ENCODE data around the gene CCDC141.

CCDC141 gene

DNA sequence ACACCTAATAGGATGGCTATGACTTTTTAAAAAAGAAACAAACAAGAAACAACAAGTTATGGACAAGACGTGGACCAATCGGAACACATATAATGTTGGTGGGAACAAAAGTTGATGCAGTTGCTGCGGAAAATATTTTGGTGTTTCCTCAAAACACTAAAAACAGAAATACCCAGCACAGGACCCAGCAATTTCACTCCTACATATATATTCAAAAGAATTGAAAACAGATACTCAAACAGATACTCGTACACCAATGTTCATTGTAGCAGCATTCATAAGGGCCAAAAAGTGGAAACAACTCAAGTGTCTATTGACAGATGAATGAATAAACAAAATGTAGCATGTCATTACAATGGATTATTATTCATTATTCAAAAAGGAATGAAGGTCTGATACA, 12.1 kb downstream of the CCDC141 start:
- no peak overlapping the region for H3K4me3 ChIP-seq (ENCODE audit: low read length)
- no peak overlapping the region for H3K9ac ChIP-seq (ENCODE audit: low read length)
- H3K36me3 ChIP-seq (replicated peaks; ENCODE audit: insufficient read depth, low read length): no peaks in the 10 kb centered on the region

DNA sequence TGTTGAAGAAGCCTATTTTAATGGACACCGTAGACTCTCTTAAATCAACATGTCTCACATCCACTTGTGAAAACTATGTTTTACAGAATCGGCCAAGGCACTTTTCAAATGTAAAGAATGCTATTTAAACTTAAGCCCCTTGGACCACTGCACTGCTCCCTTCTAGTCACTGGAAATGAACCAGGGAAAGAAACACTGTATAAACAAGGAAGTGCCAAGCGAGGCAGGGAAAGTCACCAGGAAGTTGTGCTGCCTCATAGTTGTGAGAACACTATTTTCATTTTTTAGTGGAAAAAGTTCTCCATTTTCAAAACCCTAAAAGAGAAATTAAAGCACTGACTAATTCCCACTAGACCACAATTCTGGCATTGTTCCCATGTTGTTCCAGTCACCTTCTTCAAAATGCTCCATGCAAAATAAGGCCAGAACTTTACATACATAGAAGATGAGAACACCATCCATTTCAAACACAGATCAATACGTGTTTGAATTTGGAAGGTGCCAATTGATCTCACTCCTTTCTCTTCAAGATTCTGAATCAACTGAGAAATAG, 13.5 kb downstream of the CCDC141 start:
- Histone ChIP-seq H3K9me2 (replicated peaks; ENCODE audit: insufficient read depth, low read length) (no peaks in the 10 kb centered on the region), H3F3A (ENCODE audit: insufficient read depth, low read length) (peaks cover 14% of the 10 kb centered on the region), H3K4me1 (ENCODE audit: low read length) (peaks cover 10% of the 10 kb centered on the region), H2AFZ (ENCODE audit: low read length) (no peak overlapping the region), H3K4me2 (ENCODE audit: low read depth, low read length) (no peak overlapping the region), H4K20me1 (ENCODE audit: insufficient read depth, low read length) (no peaks in the 10 kb centered on the region), H3K9me3 (replicated peaks; ENCODE audit: insufficient read depth, low read length) (no peaks in the 10 kb centered on the region), H3K79me2 (ENCODE audit: low read length) (no peaks in the 10 kb centered on the region), H3K4me3 (ENCODE audit: low read length) (no peak overlapping the region), H3K27me3 (replicated peaks; ENCODE audit: insufficient read depth, low read length) (no peaks in the 10 kb centered on the region), H3K27ac (ENCODE audit: low read length) (no peak overlapping the region), H3K9ac (ENCODE audit: low read length) (no peak overlapping the region), H3K36me3 (replicated peaks; ENCODE audit: insufficient read depth, low read length) (no peaks in the 10 kb centered on the region)
- DNase-seq: no peak
- TF ChIP-seq EZH2phosphoT487 (IDR thresholded peaks at IDR 0.05; ENCODE audit: low read length): no peak
- TF ChIP-seq, protein P1, sequence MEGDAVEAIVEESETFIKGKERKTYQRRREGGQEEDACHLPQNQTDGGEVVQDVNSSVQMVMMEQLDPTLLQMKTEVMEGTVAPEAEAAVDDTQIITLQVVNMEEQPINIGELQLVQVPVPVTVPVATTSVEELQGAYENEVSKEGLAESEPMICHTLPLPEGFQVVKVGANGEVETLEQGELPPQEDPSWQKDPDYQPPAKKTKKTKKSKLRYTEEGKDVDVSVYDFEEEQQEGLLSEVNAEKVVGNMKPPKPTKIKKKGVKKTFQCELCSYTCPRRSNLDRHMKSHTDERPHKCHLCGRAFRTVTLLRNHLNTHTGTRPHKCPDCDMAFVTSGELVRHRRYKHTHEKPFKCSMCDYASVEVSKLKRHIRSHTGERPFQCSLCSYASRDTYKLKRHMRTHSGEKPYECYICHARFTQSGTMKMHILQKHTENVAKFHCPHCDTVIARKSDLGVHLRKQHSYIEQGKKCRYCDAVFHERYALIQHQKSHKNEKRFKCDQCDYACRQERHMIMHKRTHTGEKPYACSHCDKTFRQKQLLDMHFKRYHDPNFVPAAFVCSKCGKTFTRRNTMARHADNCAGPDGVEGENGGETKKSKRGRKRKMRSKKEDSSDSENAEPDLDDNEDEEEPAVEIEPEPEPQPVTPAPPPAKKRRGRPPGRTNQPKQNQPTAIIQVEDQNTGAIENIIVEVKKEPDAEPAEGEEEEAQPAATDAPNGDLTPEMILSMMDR (IDR thresholded peaks at IDR 0.05; ENCODE audit: low read length): no peak
- no peak for TF ChIP-seq EZH2 (optimal IDR thresholded peaks at IDR 0.05; ENCODE audit: low read depth, low read length)

More for the DNA sequence above, 12.1 kb downstream of the CCDC141 start:
- no peak overlapping the region for H2AFZ ChIP-seq (ENCODE audit: low read length)
- H3K9me2 ChIP-seq (replicated peaks; ENCODE audit: insufficient read depth, low read length): no peaks in the 10 kb centered on the region
- TF ChIP-seq, protein P1 (IDR thresholded peaks at IDR 0.05; ENCODE audit: low read length): no peak
- no peaks in the 10 kb centered on the region for H3K79me2 ChIP-seq (ENCODE audit: low read length)
- no peak overlapping the region for H3K4me2 ChIP-seq (ENCODE audit: low read depth, low read length)
- H4K20me1 ChIP-seq (ENCODE audit: insufficient read depth, low read length): no peaks in the 10 kb centered on the region
- DNase-seq: no peak
- no peak overlapping the region for H3K27ac ChIP-seq (ENCODE audit: low read length)
- no peaks in the 10 kb centered on the region for H3K27me3 ChIP-seq (replicated peaks; ENCODE audit: insufficient read depth, low read length)
- H3K4me1 ChIP-seq (ENCODE audit: low read length): no peaks in the 10 kb centered on the region
- no peaks in the 10 kb centered on the region; the same call in 1 of the 2 replicates for H3F3A ChIP-seq (ENCODE audit: insufficient read depth, low read length)
- no peaks in the 10 kb centered on the region for H3K9me3 ChIP-seq (replicated peaks; ENCODE audit: insufficient read depth, low read length)

DNA sequence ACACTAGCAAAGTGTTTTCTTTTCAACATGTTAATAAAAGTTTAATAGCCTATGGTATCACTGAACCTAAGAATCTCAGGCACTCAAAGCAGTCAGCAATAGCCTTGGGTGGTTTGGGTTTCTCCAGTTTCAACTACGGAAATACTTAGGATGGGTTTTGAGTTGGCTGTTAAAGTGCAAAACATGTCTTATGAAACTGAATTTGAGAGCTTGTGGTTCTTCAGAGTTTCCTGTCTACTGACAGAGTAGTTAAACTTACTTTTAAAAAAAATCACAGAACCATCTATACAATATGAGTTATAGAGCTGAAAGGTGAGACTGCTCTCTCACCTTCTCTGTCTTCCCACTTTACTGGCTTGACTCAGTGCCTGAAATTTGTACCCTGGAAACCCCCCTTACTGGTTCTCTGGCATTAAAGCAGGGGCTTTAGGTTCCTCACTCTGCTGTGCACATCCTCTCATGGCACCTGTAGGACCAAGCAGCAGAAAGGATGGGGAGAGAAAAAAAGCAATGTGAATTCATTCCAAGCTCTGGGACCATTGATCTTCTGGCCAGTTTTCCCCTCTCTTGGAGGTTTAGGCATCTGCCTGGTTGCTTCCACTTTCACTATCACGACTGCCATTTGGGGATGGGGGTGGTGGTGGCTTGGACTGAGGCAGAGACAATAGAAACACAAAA, 18.1 kb downstream of the CCDC141 start:
- no peaks in the 10 kb centered on the region for H3K36me3 ChIP-seq (replicated peaks; ENCODE audit: insufficient read depth, low read length)
- H3K4me2 ChIP-seq (ENCODE audit: low read depth, low read length): peak overlapping the region; percentile 93
- no peaks in the 10 kb centered on the region for H3K79me2 ChIP-seq (ENCODE audit: low read length)
- no peaks in the 10 kb centered on the region for H3K9me2 ChIP-seq (replicated peaks; ENCODE audit: insufficient read depth, low read length)
- DNase-seq: peak; percentile 95
- peak overlapping the region; percentile 83 for H3K27ac ChIP-seq (ENCODE audit: low read length)
- H3K4me1 ChIP-seq (ENCODE audit: low read length): peaks cover 22% of the 10 kb centered on the region
- peak overlapping the region; percentile 57 for H3K9ac ChIP-seq (ENCODE audit: low read length)
- TF ChIP-seq, protein P1 (IDR thresholded peaks at IDR 0.05; ENCODE audit: low read length): no peak
- no peaks in the 10 kb centered on the region for H4K20me1 ChIP-seq (ENCODE audit: insufficient read depth, low read length)
- no peaks in the 10 kb centered on the region for H3K27me3 ChIP-seq (replicated peaks; ENCODE audit: insufficient read depth, low read length)
- no peaks in the 10 kb centered on the region for H3K9me3 ChIP-seq (replicated peaks; ENCODE audit: insufficient read depth, low read length)
- peak overlapping the region; percentile 78 for H2AFZ ChIP-seq (ENCODE audit: low read length)
- peak overlapping the region; percentile 60 for H3K4me3 ChIP-seq (ENCODE audit: low read length)
- H3F3A ChIP-seq (ENCODE audit: insufficient read depth, low read length): peaks cover 17% of the 10 kb centered on the region

All from MM.1S (cell line).